Endothelial cell of umbilical vein (primary cell): ENCODE measurements around the gene ZNF672. TPM values are rescaled to one million over a fixed set of nuclear protein-coding genes. Genes with fewer than 3 reads are reported as not detected.

Experiments
- BruUV-seq: library from RNA; stranded (reverse); fragments of 400-500 nt; replicated peaks from 2 replicates; lab custom pipeline; 2021; lab: Mats Ljungman, UMichigan
- CTCF ChIA-PET: fragments of 300-600, 350-600 bp; sonication (Branson Sonifier 250); formaldehyde crosslinking; loops from one replicate; lab custom pipeline; 2021; ENCODE audit warnings: antibody characterized with exemption, inconsistent platforms; lab: Charles Lee
- POLR2A ChIA-PET: fragments of 300-600, 350-600 bp; sonication (Branson Sonifier 250); formaldehyde crosslinking; loops from one replicate; lab custom pipeline; 2021; ENCODE audit warnings: antibody characterized with exemption, inconsistent platforms; lab: Charles Lee
- DNase-seq: peaks from one replicate; pipeline ENCODE4 v3.0.0-alpha.2; 2011; ENCODE audit warnings: low read depth, low spot score
- FAIRE-seq: peaks from 2 replicates; lab custom pipeline; 2011; peaks lifted over from hg19 to GRCh38; lab: Jason Lieb, UNC
- H2AFZ ChIP-seq: 2 replicates; pipeline ENCODE4 v1.6.0; 2012; ENCODE audit warnings: low read depth, low read length, control low read depth, inconsistent platforms
- H3K27ac ChIP-seq: 2 replicates; pipeline ENCODE4 v1.5.1; 2011; ENCODE audit warnings: low read depth, mild to moderate bottlenecking, control low read depth, low read length, moderate library complexity; ENCODE audit not compliant: insufficient read depth
- H3K27me3 ChIP-seq, 2 experiments: 2 replicates each; pipeline versions ENCODE4 v1.6.0 to v1.6.1; 2011; ENCODE audit warnings: low read length in 2 of 2, mixed read lengths in 1 of 2; ENCODE audit not compliant: control insufficient read depth in 2 of 2, insufficient read depth in 2 of 2
- H3K36me3 ChIP-seq, 2 experiments: 2 replicates in 1 of 2; 3 replicates in 1 of 2; pipeline ENCODE4 v1.5.1; 2011; ENCODE audit warnings: low read length in 2 of 2, mild to moderate bottlenecking in 1 of 2, moderate library complexity in 1 of 2; ENCODE audit not compliant: control insufficient read depth in 2 of 2, insufficient read depth in 2 of 2; ENCODE audit errors: extremely low read depth in 1 of 2
- H3K4me1 ChIP-seq: 3 replicates; pipeline ENCODE4 v1.5.1; 2011; ENCODE audit warnings: mild to moderate bottlenecking, low read length; ENCODE audit not compliant: control insufficient read depth, insufficient read depth; ENCODE audit errors: extremely low read depth
- H3K4me2 ChIP-seq: 2 replicates; pipeline ENCODE4 v1.6.1; 2011; ENCODE audit warnings: low read length, control low read depth, mixed read lengths; ENCODE audit not compliant: insufficient read depth
- H3K4me3 ChIP-seq, 3 experiments: fragments of 200-600 bp in 1 of 3; sonication (generic), shearing (Covaris generic) in 1 of 3; replicated peaks in 1 of 3; 2 replicates each; pipeline ENCODE4 v1.5.1; 2011 to 2016; ENCODE audit warnings: control low read depth in 3 of 3, low read length in 3 of 3, mild to moderate bottlenecking in 2 of 3, inconsistent platforms in 1 of 3, low read depth in 1 of 3, moderate library complexity in 1 of 3; ENCODE audit not compliant: insufficient read depth in 1 of 3
- H3K79me2 ChIP-seq: 2 replicates; pipeline ENCODE4 v1.6.0; 2012; ENCODE audit warnings: low read length, inconsistent platforms; ENCODE audit not compliant: control insufficient read depth, insufficient read depth
- H3K9ac ChIP-seq: replicated peaks from 2 replicates; pipeline ENCODE3; 2011; ENCODE audit warnings: low read length, control low read depth; ENCODE audit not compliant: insufficient read depth; ENCODE audit errors: extremely low read depth
- H3K9me1 ChIP-seq: replicated peaks from 3 replicates; pipeline ENCODE4 v1.6.0; 2011; ENCODE audit warnings: mild to moderate bottlenecking, low read length; ENCODE audit not compliant: control insufficient read depth, insufficient read depth; ENCODE audit errors: extremely low read depth
- H3K9me3 ChIP-seq: replicated peaks from 2 replicates; pipeline ENCODE4 v1.5.1; 2012; ENCODE audit warnings: low read length, inconsistent platforms; ENCODE audit not compliant: control insufficient read depth, insufficient read depth
- H4K20me1 ChIP-seq: replicated peaks from 2 replicates; pipeline ENCODE3; 2011; ENCODE audit warnings: mild to moderate bottlenecking, low read length; ENCODE audit not compliant: control insufficient read depth, insufficient read depth; ENCODE audit errors: extremely low read depth
- CTCF ChIP-seq, 2 donors: IDR thresholded peaks; 1 replicate in 1 of 2; 2 replicates in 1 of 2; pipeline ENCODE4 v1.5.1; 2011; ENCODE audit warnings: low read length in 2 of 2, mild to moderate bottlenecking in 2 of 2, moderate library complexity in 2 of 2, control low read depth in 1 of 2, inconsistent platforms in 1 of 2, low read depth in 1 of 2; ENCODE audit not compliant: insufficient read depth in 1 of 2; ENCODE audit errors: extremely low read depth in 1 of 2
- EZH2 ChIP-seq: IDR thresholded peaks from 2 replicates; pipeline ENCODE4 v1.6.1; 2012; ENCODE audit warnings: borderline replicate concordance, low read depth, mild to moderate bottlenecking, moderate library complexity, low read length, inconsistent platforms; ENCODE audit not compliant: severe bottlenecking
- FOS ChIP-seq: IDR thresholded peaks from 2 replicates; pipeline ENCODE4 v1.6.1; 2011; ENCODE audit warnings: mild to moderate bottlenecking, low read length, moderate library complexity, borderline replicate concordance; ENCODE audit not compliant: insufficient read depth
- GATA2 ChIP-seq: IDR thresholded peaks from 2 replicates; pipeline ENCODE4 v1.7.0; 2011; ENCODE audit warnings: low read depth, mild to moderate bottlenecking, moderate library complexity, mixed read lengths, low read length; ENCODE audit not compliant: insufficient read length, insufficient read depth
- JUN ChIP-seq: IDR thresholded peaks from 2 replicates; pipeline ENCODE4 v1.6.1; 2011; ENCODE audit warnings: borderline replicate concordance, low read depth; ENCODE audit not compliant: insufficient read length, insufficient read depth
- MAX ChIP-seq: IDR thresholded peaks from 2 replicates; pipeline ENCODE4 v1.6.1; 2011; ENCODE audit not compliant: insufficient read depth, insufficient read length
- MYC ChIP-seq: IDR thresholded peaks from one replicate; pipeline ENCODE4 v1.6.1; 2011; ENCODE audit warnings: mild to moderate bottlenecking, low read depth, low read length
- POLR2A ChIP-seq: IDR thresholded peaks from 2 replicates; pipeline ENCODE4 v1.6.1; 2012; ENCODE audit warnings: low read depth, mild to moderate bottlenecking, control low read depth, low read length
- POLR2AphosphoS5 ChIP-seq: IDR thresholded peaks from 2 replicates; pipeline ENCODE4 v1.6.1; 2012; ENCODE audit warnings: low read depth, mild to moderate bottlenecking, control low read depth, low read length, moderate library complexity; ENCODE audit not compliant: insufficient read depth
- dilution Hi-C: fragments of 300-500 bp; cut with MboI; formaldehyde crosslinking; loops from one replicate; pipeline ENCODE4 v1.15.0; 2019; ENCODE audit warnings: low sequenced_read_pairs; ENCODE audit not compliant: extremely low pct_ligation_motif_present
- intact Hi-C: fragments of 100-400 bp; cut with micrococcal nuclease; formaldehyde crosslinking; loops from one replicate; pipeline ENCODE4 v1.10.0; 2022
- polyA plus RNA-seq, 4 experiments: library from polyadenylated mRNA; depleted of rRNA in 3 of 4; stranded (reverse) in 3 of 4; unstranded in 1 of 4; fragments of >200 nt; gene quantifications; 2 replicates each; pipeline versions ENCODE4 v1.2.1 to v1.2.3, GENCODE V29; 2011 to 2012; ENCODE audit warnings: missing spikeins in 1 of 4
- total RNA-seq: library from RNA; stranded (reverse); gene quantifications from 2 replicates; pipeline ENCODE4 v1.2.3, GENCODE V29; 2021

The ZNF672 gene
- total and polyA plus RNA-seq, 2 donors (not counting 3 experiments of a cell fraction or from before 2014, with no cell fraction given) = 20.1 to 29.6 TPM

GRCh38 chr1:248862998-248863881, 25.2 kb downstream of the ZNF672 start:
- Histone ChIP-seq H3K27me3 (peaks cover 2 to 4% of the 10 kb centered on the region in 2 experiments), H2AFZ (peak overlapping the region; percentile 89), H3K9ac (no peak overlapping the region), H3K79me2 (peaks cover 2% of the 10 kb centered on the region), H3K27ac (no peak overlapping the region), H3K4me3 (peak overlapping the region; percentile 14 to 39 (median 31)), H3K9me1 (no peaks in the 10 kb centered on the region), H3K4me1 (peaks cover 12% of the 10 kb centered on the region), H3K36me3 (no peaks in the 10 kb centered on the region), H3K4me2 (peak overlapping the region; percentile 50), H4K20me1 (no peaks in the 10 kb centered on the region), H3K9me3 (no peaks in the 10 kb centered on the region)
- ChIA-PET POLR2A (no interaction called here), CTCF (interaction anchor here (1.7 kb wide), 1 partner anchor 10 kb away, joined by 7 read pairs; no protein-coding TSS in a partner anchor)
- FAIRE-seq (peak; percentile 74), DNase-seq (peak; percentile 76)
- TF ChIP-seq POLR2A (peak; percentile 63), MYC (no peak), POLR2AphosphoS5 (peak; percentile 55)
- intact Hi-C loops = loop anchor here (1.0 kb wide), 2 partner anchors 10 to 43 kb away; partner anchors contain the start of gene PGBD2
- no TSS peak for BruUV-seq
- dilution Hi-C loops = no loop called here

GRCh38 chr1:248871837-248872401, 33.9 kb downstream of the ZNF672 start:
- Histone ChIP-seq H3K9me1 (no peaks in the 10 kb centered on the region), H4K20me1 (no peaks in the 10 kb centered on the region), H3K36me3 (no peaks in the 10 kb centered on the region), H3K4me1 (no peaks in the 10 kb centered on the region), H3K4me2 (peak overlapping the region; percentile 70), H2AFZ (peak overlapping the region; percentile 39), H3K79me2 (no peaks in the 10 kb centered on the region), H3K27ac (no peak overlapping the region), H3K9me3 (no peaks in the 10 kb centered on the region), H3K4me3 (no peak overlapping the region), H3K9ac (no peak overlapping the region), H3K27me3 (peaks cover 0 to 3% of the 10 kb centered on the region in 2 experiments)
- no TSS peak for BruUV-seq
- DNase-seq (no peak), FAIRE-seq (no peak)
- intact Hi-C loops = no loop called here
- POLR2A ChIA-PET = no interaction called here
- dilution Hi-C loops = no loop called here
- CTCF ChIA-PET = interaction anchor here (2.7 kb wide), 1 partner anchor 13 kb away, joined by 16 read pairs; the partner anchor contains the start of gene ZNF692
- no peak for TF ChIP-seq MAX
- no peak for TF ChIP-seq FOS
- TF ChIP-seq EZH2 = no peak
- TF ChIP-seq GATA2 = no peak
- TF ChIP-seq POLR2A = no peak
- TF ChIP-seq JUN = no peak
- no peak for TF ChIP-seq CTCF (IDR thresholded peaks at IDR 0.05; ENCODE audit: extremely low read depth in 1 of 2, insufficient read depth in 1 of 2, low read depth in 1 of 2, low read length in 2 of 2)
- no peak for TF ChIP-seq MYC
- TF ChIP-seq POLR2AphosphoS5 = no peak
